HG02970 (cell line): Measurements from ENCODE around the gene MYBBP1A.

Experiments used
- ATAC-seq: cut with Tn5 transposase; IDR thresholded peaks from one replicate; pipeline ENCODE4 v1.9.1; 2021; ENCODE audit warnings: mild to moderate bottlenecking, moderate library complexity, moderate number of reproducible peaks; ENCODE audit not compliant: unreplicated experiment, low FRiP score

MYBBP1A gene

GRCh38 chr17:4539576-4540223 lies 15.5 kb downstream of the MYBBP1A start:
- ATAC-seq = no peak

GRCh38 chr17:4539025-4539424 lies 16.2 kb downstream of the MYBBP1A start:
- ATAC-seq = no peak

- ATAC-seq = no peak
Measured at GRCh38 chr17:4538236-4539002, 16.8 kb downstream of the MYBBP1A start.

- ATAC-seq = no peak
Measured at GRCh38 chr17:4537451-4538235, 17.5 kb downstream of the MYBBP1A start.

GRCh38 chr17:4536742-4537411 lies 18.3 kb downstream of the MYBBP1A start:
- ATAC-seq = no peak

- ATAC-seq = no peak
Measured at GRCh38 chr17:4536259-4536741, 18.9 kb downstream of the MYBBP1A start.

GRCh38 chr17:4535667-4536258 lies 19.4 kb downstream of the MYBBP1A start:
- ATAC-seq = no peak

GRCh38 chr17:4534928-4535666 lies 20.1 kb downstream of the MYBBP1A start:
- no peak for ATAC-seq

GRCh38 chr17:4534515-4534914 lies 20.7 kb downstream of the MYBBP1A start:
- ATAC-seq = no peak

GRCh38 chr17:4533523-4534504 lies 21.4 kb downstream of the MYBBP1A start:
- ATAC-seq = no peak

GRCh38 chr17:4532860-4533522 lies 22.2 kb downstream of the MYBBP1A start:
- no peak for ATAC-seq

- ATAC-seq = no peak
Measured at GRCh38 chr17:4531988-4532736, 23.0 kb downstream of the MYBBP1A start.

GRCh38 chr17:4530799-4531730 lies 24.1 kb downstream of the MYBBP1A start:
- no peak for ATAC-seq

GRCh38 chr17:4529533-4530152 lies 25.5 kb downstream of the MYBBP1A start:
- ATAC-seq = no peak

- no peak for ATAC-seq
Measured at GRCh38 chr17:4527566-4528125, 27.5 kb downstream of the MYBBP1A start.
